HG02623 (cell line): Measurements from ENCODE around the gene PLXDC2.

Experiments used
- ATAC-seq: cut with Tn5 transposase; IDR thresholded peaks from one replicate; pipeline ENCODE4 v1.9.1; 2021; ENCODE audit warnings: moderate library complexity; ENCODE audit not compliant: unreplicated experiment

Gene PLXDC2

GRCh38 chr10:20303453-20304152, 487.4 kb downstream of the PLXDC2 start:
- ATAC-seq = no peak

- no peak for ATAC-seq
These were observed 497.4 kb downstream of the PLXDC2 start for GRCh38 chr10:20313665-20314064.

- ATAC-seq = no peak
These were observed 498.2 kb downstream of the PLXDC2 start for GRCh38 chr10:20314431-20314830.

DNA sequence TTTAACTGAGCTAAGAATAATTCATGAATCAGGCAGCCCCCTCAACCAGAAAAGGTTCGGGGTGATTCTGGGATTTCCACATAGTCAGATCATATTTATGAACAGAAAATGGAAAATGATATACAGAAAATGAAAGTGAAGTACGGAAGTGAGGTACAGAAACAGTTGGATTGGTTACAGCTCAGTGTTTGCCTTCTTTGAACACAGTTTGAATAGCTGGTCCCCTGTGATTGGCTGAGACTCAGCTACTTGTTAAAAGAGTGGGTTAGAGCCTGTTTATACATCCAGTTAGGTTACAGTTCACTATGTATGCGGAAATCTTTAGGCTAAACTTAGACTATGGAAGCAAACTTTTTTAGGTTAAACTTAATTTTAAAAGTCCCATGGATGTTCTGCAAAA, 511.7 kb downstream of the PLXDC2 start:
- ATAC-seq = no peak

- ATAC-seq = no peak
These were observed 514.0 kb downstream of the PLXDC2 start for GRCh38 chr10:20330246-20330645.

DNA sequence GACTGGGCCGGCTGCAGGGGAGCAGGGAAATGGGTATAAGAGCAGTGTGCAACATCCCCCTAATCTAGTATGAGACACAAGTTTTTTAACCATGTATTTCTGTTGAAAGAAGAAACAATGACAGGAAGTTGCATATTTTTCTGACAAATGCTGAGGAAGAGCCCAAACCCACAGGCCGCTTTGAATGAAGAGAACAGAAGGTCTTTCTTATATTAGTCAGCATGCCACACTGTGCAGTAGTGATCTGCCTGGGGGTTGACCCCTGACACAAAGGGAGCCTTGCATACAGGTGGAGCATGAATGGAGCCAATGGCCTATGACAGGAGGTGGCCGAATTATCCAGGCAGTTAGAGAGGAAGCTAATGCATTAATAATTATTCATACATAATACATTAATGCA, 518.3 kb downstream of the PLXDC2 start:
- ATAC-seq = no peak
